IMR-90 (cell line): ENCODE measurements around the gene CAMK2D. TPM values are rescaled to one million over a fixed set of nuclear protein-coding genes. Genes with fewer than 3 reads are reported as not detected.

Experiments used
- ATAC-seq: fragments of 200-7000 bp; cut with Tn5 transposase; 2 replicates; pipeline ENCODE4 v1.9.1; 2020; ENCODE audit warnings: low read depth, mild to moderate bottlenecking, moderate library complexity
- BruUV-seq: library from RNA; stranded (reverse); fragments of 400-500 nt; replicated peaks from 2 replicates; lab custom pipeline; 2021; lab: Mats Ljungman, UMichigan
- CTCF ChIA-PET: fragments of 300-600 bp; formaldehyde crosslinking; extraction: SDS; loops from one replicate; lab custom pipeline; 2021; ENCODE audit warnings: antibody characterized with exemption; lab: Yijun Ruan, JAX
- POLR2A ChIA-PET: fragments of 300-600 bp; sonication (Branson Sonifier 250); formaldehyde crosslinking; loops from one replicate; lab custom pipeline; 2022; ENCODE audit warnings: antibody characterized with exemption; ENCODE audit not compliant: unreplicated experiment; lab: Charles Lee
- DNase-seq: peaks from one replicate; pipeline ENCODE4 v3.0.0; 2013
- H2AFZ ChIP-seq: replicated peaks from 2 replicates; pipeline ENCODE3; 2013; ENCODE audit warnings: low read length, mild to moderate bottlenecking; ENCODE audit not compliant: poor library complexity
- H2AK5ac ChIP-seq: 2 replicates; pipeline ENCODE4 v1.6.1; 2013; ENCODE audit warnings: low read depth, low read length, inconsistent platforms
- H2AK9ac ChIP-seq: replicated peaks from 2 replicates; pipeline ENCODE3; 2013; ENCODE audit warnings: mild to moderate bottlenecking, low read depth, low read length, moderate library complexity; ENCODE audit not compliant: poor library complexity
- H2BK120ac ChIP-seq: 2 replicates; pipeline ENCODE4 v1.6.1; 2013; ENCODE audit warnings: low read depth, low read length, inconsistent platforms
- H2BK15ac ChIP-seq: 3 replicates; pipeline ENCODE4 v1.6.1; 2013; ENCODE audit warnings: low read depth, low read length, inconsistent platforms
- H2BK20ac ChIP-seq: 2 replicates; pipeline ENCODE4 v1.6.1; 2013; ENCODE audit warnings: low read depth, mild to moderate bottlenecking, inconsistent platforms, low read length, moderate library complexity
- H2BK5ac ChIP-seq: 2 replicates; pipeline ENCODE4 v1.6.1; 2013; ENCODE audit warnings: mild to moderate bottlenecking, low read depth, low read length, inconsistent platforms; ENCODE audit not compliant: poor library complexity, severe bottlenecking
- H3K14ac ChIP-seq: replicated peaks from 2 replicates; pipeline ENCODE4 v1.6.1; 2013; ENCODE audit warnings: low read depth, low read length, inconsistent platforms
- H3K18ac ChIP-seq: 2 replicates; pipeline ENCODE4 v1.6.1; 2013; ENCODE audit warnings: low read depth, low read length, control low read depth
- H3K23ac ChIP-seq: 2 replicates; pipeline ENCODE4 v1.6.1; 2013; ENCODE audit warnings: low read depth, low read length, inconsistent platforms
- H3K27ac ChIP-seq: 2 replicates; pipeline ENCODE4 v1.5.1; 2013; ENCODE audit warnings: mild to moderate bottlenecking, control low read depth, low read length; ENCODE audit not compliant: insufficient read depth
- H3K27me3 ChIP-seq: 2 replicates; pipeline ENCODE4 v1.6.1; 2013; ENCODE audit warnings: low read length; ENCODE audit not compliant: control insufficient read depth, insufficient read depth
- H3K36me3 ChIP-seq: 2 replicates; pipeline ENCODE4 v1.6.1; 2013; ENCODE audit warnings: low read length, mixed read lengths; ENCODE audit not compliant: control insufficient read depth, insufficient read depth
- H3K4ac ChIP-seq: 2 replicates; pipeline ENCODE4 v1.6.1; 2013; ENCODE audit warnings: low read depth, low read length, inconsistent platforms
- H3K4me1 ChIP-seq: 2 replicates; pipeline ENCODE4 v1.6.1; 2013; ENCODE audit warnings: low read length, mixed read lengths; ENCODE audit not compliant: control insufficient read depth, insufficient read depth
- H3K4me2 ChIP-seq: 2 replicates; pipeline ENCODE4 v1.6.1; 2013; ENCODE audit warnings: low read depth, mild to moderate bottlenecking, control low read depth, low read length, moderate library complexity
- H3K4me3 ChIP-seq: 2 replicates; pipeline ENCODE4 v1.5.1; 2013; ENCODE audit warnings: low read depth, mild to moderate bottlenecking, control low read depth, low read length, moderate library complexity; ENCODE audit not compliant: insufficient read depth
- H3K56ac ChIP-seq: 2 replicates; pipeline ENCODE4 v1.6.1; 2013; ENCODE audit warnings: low read length, inconsistent platforms; ENCODE audit not compliant: insufficient read depth; ENCODE audit errors: extremely low read depth
- H3K79me1 ChIP-seq, 2 experiments: 2 replicates each; pipeline ENCODE4 v1.6.1; 2013; ENCODE audit warnings: low read length in 2 of 2, inconsistent platforms in 1 of 2, low read depth in 1 of 2
- H3K9ac ChIP-seq: 2 replicates; pipeline ENCODE4 v1.6.1; 2013; ENCODE audit warnings: low read depth, low read length, control low read depth
- H3K9me1 ChIP-seq: 2 replicates; pipeline ENCODE4 v1.6.1; 2013; ENCODE audit warnings: low read length, inconsistent platforms; ENCODE audit not compliant: insufficient read depth
- H3K9me3 ChIP-seq: 2 replicates; pipeline ENCODE4 v1.6.1; 2013; ENCODE audit warnings: low read length; ENCODE audit not compliant: control insufficient read depth, insufficient read depth
- H4K20me1 ChIP-seq: 2 replicates; pipeline ENCODE4 v1.6.1; 2013; ENCODE audit warnings: low read length, inconsistent platforms; ENCODE audit not compliant: insufficient read depth
- H4K5ac ChIP-seq: 2 replicates; pipeline ENCODE4 v1.6.1; 2013; ENCODE audit warnings: mild to moderate bottlenecking, low read depth, low read length, control low read depth
- H4K8ac ChIP-seq, 2 experiments: 2 replicates each; pipeline ENCODE4 v1.6.1; 2013; ENCODE audit warnings: low read depth in 2 of 2, low read length in 2 of 2, control low read depth in 1 of 2, inconsistent platforms in 1 of 2
- H4K91ac ChIP-seq: 2 replicates; pipeline ENCODE4 v1.6.1; 2013; ENCODE audit warnings: low read depth, low read length, inconsistent platforms; ENCODE audit not compliant: insufficient read depth
- BHLHE40 ChIP-seq: fragments of 150-350 bp; IDR thresholded peaks from 2 replicates; pipeline ENCODE4 v1.6.1; 2016; ENCODE audit warnings: mild to moderate bottlenecking, low read depth, low read length
- CEBPB ChIP-seq: IDR thresholded peaks from 2 replicates; pipeline ENCODE4 v1.6.1; 2012; ENCODE audit warnings: low read depth, low read length, improper control_type of control experiment
- CHD1 ChIP-seq: IDR thresholded peaks from 2 replicates; pipeline ENCODE4 v1.6.1; 2012; ENCODE audit warnings: low read depth, low read length, improper control_type of control experiment
- FOS ChIP-seq: fragments of 150-350 bp; IDR thresholded peaks from 2 replicates; pipeline ENCODE4 v1.6.1; 2016; ENCODE audit warnings: low read depth, low read length
- MAFK ChIP-seq: IDR thresholded peaks from 2 replicates; pipeline ENCODE4 v1.6.1; 2012; ENCODE audit warnings: low read depth, low read length, improper control_type of control experiment
- MAZ ChIP-seq: IDR thresholded peaks from 2 replicates; pipeline ENCODE4 v1.6.1; 2012; ENCODE audit warnings: low read depth, mild to moderate bottlenecking, low read length, improper control_type of control experiment, moderate library complexity, borderline replicate concordance
- MXI1 ChIP-seq: IDR thresholded peaks from 2 replicates; pipeline ENCODE4 v1.6.1; 2012; ENCODE audit warnings: low read depth, mild to moderate bottlenecking, low read length, moderate library complexity, borderline replicate concordance
- NFE2L2 ChIP-seq: fragments of 150-350 bp; IDR thresholded peaks from 2 replicates; pipeline ENCODE4 v1.6.1; 2016; ENCODE audit warnings: low read depth, mild to moderate bottlenecking, low read length
- POLR2A ChIP-seq: IDR thresholded peaks from 2 replicates; pipeline ENCODE4 v1.6.1; 2012; ENCODE audit warnings: mild to moderate bottlenecking, low read depth, low read length
- RAD21 ChIP-seq: IDR thresholded peaks from 2 replicates; pipeline ENCODE4 v1.6.1; 2012; ENCODE audit warnings: low read length, improper control_type of control experiment
- RCOR1 ChIP-seq: IDR thresholded peaks from 2 replicates; pipeline ENCODE4 v1.6.1; 2012; ENCODE audit warnings: mild to moderate bottlenecking, low read length, improper control_type of control experiment; ENCODE audit not compliant: insufficient replicate concordance
- RFX5 ChIP-seq: IDR thresholded peaks from 2 replicates; pipeline ENCODE4 v1.8.0; 2012; ENCODE audit warnings: low read depth, mild to moderate bottlenecking, low read length, moderate library complexity
- SMC3 ChIP-seq: fragments of 150-350 bp; IDR thresholded peaks from 2 replicates; pipeline ENCODE4 v1.6.1; 2016; ENCODE audit warnings: low read depth, mild to moderate bottlenecking, antibody characterized with exemption, low read length, moderate library complexity
- WGBS, 2 experiments: methylation state at CpG; one replicate each; pipeline versions ENCODE4 v1.1.5 to v1.1.7; 2013; ENCODE audit warnings: missing lambda C conversion rate in 2 of 2; ENCODE audit not compliant: insufficient read length in 1 of 2; ENCODE audit errors: extremely low coverage in 2 of 2; 5-methylcytosine and 5-hydroxymethylcytosine counted together
- dilution Hi-C: fragments of 300-500 bp; cut with HindIII; formaldehyde crosslinking; loops from one replicate; pipeline ENCODE4 v1.14.3; 2018; ENCODE audit warnings: low sequenced_read_pairs; ENCODE audit not compliant: unreplicated experiment
- in situ Hi-C: fragments of 300-500 bp; cut with MboI; formaldehyde crosslinking; loops from 3 replicates; pipeline ENCODE4 v1.14.3; 2019; ENCODE audit warnings: low sequenced_read_pairs, inconsistent platforms, mixed read lengths
- intact Hi-C: fragments of 100-400 bp; cut with micrococcal nuclease; formaldehyde crosslinking; loops from 2 replicates; pipeline ENCODE4 v1.10.0; 2022
- polyA plus RNA-seq, 3 experiments: library from polyadenylated mRNA; depleted of rRNA; stranded (reverse); fragments of >200 nt; gene quantifications; 2 replicates each; pipeline ENCODE4 v1.2.3, GENCODE V29; 2012; ENCODE audit warnings: low replicate concordance in 1 of 3
- total RNA-seq: library from RNA; depleted of rRNA; stranded (reverse); fragments of >200 nt; gene quantifications from 2 replicates; pipeline ENCODE4 v1.2.3, GENCODE V29; 2012
- TF ChIP-seq, protein P1 (sequence below): fragments of 150-350 bp; IDR thresholded peaks from 2 replicates; pipeline ENCODE4 v1.6.1; 2017; ENCODE audit warnings: mild to moderate bottlenecking, antibody characterized with exemption, low read length, low read depth
- TF ChIP-seq, protein P2 (sequence below): conservative IDR thresholded peaks from 2 replicates; pipeline ENCODE4 v1.5.1; 2012; ENCODE audit warnings: mild to moderate bottlenecking, low read depth, low read length, improper control_type of control experiment
- TF ChIP-seq, protein P3 (sequence below): fragments of 150-350 bp; IDR thresholded peaks from 2 replicates; pipeline ENCODE4 v1.6.1; 2016; ENCODE audit warnings: low read depth, mild to moderate bottlenecking, low read length, moderate library complexity, borderline replicate concordance

The CAMK2D gene
- total and polyA plus RNA-seq, 2 of the 4 experiments (the other 2 are of a cell fraction), result 44.6 to 156 TPM

DNA sequence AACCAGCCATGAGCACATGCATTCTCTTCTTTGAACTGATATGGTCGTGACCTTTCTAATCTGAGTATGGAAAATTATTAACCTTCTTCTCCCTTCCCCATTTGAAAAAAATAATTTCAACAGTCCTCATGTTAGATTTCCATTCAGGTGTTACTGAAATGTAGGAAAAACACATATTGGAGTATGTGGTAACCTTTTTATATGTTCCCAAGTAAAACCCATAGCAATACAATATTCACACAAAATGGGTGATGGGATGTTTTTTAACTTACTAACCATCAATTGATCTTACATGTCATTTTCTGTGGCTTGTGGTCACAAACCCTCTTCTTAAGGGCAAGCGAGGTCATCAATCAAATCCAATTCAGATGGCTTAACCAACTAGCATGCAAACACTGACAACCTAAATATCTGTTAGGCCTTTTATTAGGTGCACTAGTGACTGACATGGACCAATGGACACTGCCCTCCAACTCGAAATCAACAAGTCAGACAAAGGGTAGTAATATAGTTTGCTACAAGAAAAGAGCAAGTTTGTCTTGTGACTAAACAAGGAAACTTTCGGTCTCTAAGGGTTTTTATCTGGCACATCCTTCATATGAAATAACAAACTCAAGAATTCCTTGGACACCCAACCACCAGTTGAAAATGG is 74.3 kb downstream of the CAMK2D start:
- Histone ChIP-seq H3K9ac (no peak overlapping the region), H3K4me3 (no peak overlapping the region), H4K5ac (no peak overlapping the region; the same call in 1 of the 2 replicates), H2AFZ (no peak overlapping the region), H4K91ac (no peak overlapping the region), H2BK20ac (no peak overlapping the region), H3K14ac (no peak overlapping the region), H2BK120ac (no peak overlapping the region), H3K27ac (no peak overlapping the region), H3K27me3 (no peaks in the 10 kb centered on the region), H4K20me1 (peaks cover 13% of the 10 kb centered on the region; the same call in 1 of the 2 replicates), H3K4me1 (peaks cover 4% of the 10 kb centered on the region), H2BK5ac (no peak overlapping the region), H2AK5ac (no peak overlapping the region), H3K9me1 (peaks cover 5% of the 10 kb centered on the region; the same call in 1 of the 2 replicates), H4K8ac (no peak overlapping the region), H3K4me2 (no peak overlapping the region), H2AK9ac (no peak overlapping the region), H2BK15ac (no peak overlapping the region), H3K23ac (no peak overlapping the region), H3K79me1 (peaks cover 33 to 57% of the 10 kb centered on the region in 2 experiments), H3K4ac (no peak overlapping the region), H3K56ac (no peak overlapping the region), H3K36me3 (0 out of 2 replicates have a peak, but pooled peaks cover 1% of the 10 kb centered on the region), H3K18ac (no peak overlapping the region; the same call in 1 of the 2 replicates), H3K9me3 (no peaks in the 10 kb centered on the region)
- ChIA-PET POLR2A (no interaction called here), CTCF (interaction anchor here (1.0 kb wide), 1 partner anchor 140 kb away, joined by 3 read pairs; no protein-coding TSS in a partner anchor)
- TF ChIP-seq RCOR1, result no peak
- TF ChIP-seq SMC3, result no peak
- no peak for TF ChIP-seq MXI1
- TF ChIP-seq, protein P1, sequence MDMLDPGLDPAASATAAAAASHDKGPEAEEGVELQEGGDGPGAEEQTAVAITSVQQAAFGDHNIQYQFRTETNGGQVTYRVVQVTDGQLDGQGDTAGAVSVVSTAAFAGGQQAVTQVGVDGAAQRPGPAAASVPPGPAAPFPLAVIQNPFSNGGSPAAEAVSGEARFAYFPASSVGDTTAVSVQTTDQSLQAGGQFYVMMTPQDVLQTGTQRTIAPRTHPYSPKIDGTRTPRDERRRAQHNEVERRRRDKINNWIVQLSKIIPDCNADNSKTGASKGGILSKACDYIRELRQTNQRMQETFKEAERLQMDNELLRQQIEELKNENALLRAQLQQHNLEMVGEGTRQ, result no peak
- no peak for TF ChIP-seq RAD21
- TF ChIP-seq RFX5, result no peak
- TF ChIP-seq FOS, result no peak
- TF ChIP-seq POLR2A, result no peak
- TF ChIP-seq MAZ, result no peak
- TF ChIP-seq, protein P2, sequence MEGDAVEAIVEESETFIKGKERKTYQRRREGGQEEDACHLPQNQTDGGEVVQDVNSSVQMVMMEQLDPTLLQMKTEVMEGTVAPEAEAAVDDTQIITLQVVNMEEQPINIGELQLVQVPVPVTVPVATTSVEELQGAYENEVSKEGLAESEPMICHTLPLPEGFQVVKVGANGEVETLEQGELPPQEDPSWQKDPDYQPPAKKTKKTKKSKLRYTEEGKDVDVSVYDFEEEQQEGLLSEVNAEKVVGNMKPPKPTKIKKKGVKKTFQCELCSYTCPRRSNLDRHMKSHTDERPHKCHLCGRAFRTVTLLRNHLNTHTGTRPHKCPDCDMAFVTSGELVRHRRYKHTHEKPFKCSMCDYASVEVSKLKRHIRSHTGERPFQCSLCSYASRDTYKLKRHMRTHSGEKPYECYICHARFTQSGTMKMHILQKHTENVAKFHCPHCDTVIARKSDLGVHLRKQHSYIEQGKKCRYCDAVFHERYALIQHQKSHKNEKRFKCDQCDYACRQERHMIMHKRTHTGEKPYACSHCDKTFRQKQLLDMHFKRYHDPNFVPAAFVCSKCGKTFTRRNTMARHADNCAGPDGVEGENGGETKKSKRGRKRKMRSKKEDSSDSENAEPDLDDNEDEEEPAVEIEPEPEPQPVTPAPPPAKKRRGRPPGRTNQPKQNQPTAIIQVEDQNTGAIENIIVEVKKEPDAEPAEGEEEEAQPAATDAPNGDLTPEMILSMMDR, result no peak
- no peak for TF ChIP-seq CHD1
- TF ChIP-seq MAFK, result no peak
- TF ChIP-seq, protein P3, sequence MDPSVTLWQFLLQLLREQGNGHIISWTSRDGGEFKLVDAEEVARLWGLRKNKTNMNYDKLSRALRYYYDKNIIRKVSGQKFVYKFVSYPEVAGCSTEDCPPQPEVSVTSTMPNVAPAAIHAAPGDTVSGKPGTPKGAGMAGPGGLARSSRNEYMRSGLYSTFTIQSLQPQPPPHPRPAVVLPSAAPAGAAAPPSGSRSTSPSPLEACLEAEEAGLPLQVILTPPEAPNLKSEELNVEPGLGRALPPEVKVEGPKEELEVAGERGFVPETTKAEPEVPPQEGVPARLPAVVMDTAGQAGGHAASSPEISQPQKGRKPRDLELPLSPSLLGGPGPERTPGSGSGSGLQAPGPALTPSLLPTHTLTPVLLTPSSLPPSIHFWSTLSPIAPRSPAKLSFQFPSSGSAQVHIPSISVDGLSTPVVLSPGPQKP, result no peak
- TF ChIP-seq NFE2L2, result no peak
- no peak for TF ChIP-seq CEBPB
- no peak for TF ChIP-seq BHLHE40
- ATAC-seq (no peak), DNase-seq (peak; percentile 55)
- WGBS, 2 experiments, result no CpG with 5 or more reads among the region's 4 CpGs
- dilution Hi-C loops, result no loop called here
- BruUV-seq, result no TSS peak
- intact Hi-C loops, result no loop called here
- in situ Hi-C loops, result no loop called here
